Measurements from ENCODE around the gene HSPA12A. TPM values are rescaled to one million over a fixed set of nuclear protein-coding genes. Genes with fewer than 3 reads are reported as not detected.

The HSPA12A gene
- polyA plus RNA-seq, 2 donors: 1.7 TPM

- peaks cover 2 to 4% of the 10 kb centered on the region in 2 donors for H3K4me1 ChIP-seq (ENCODE audit: control insufficient read depth in 2 of 2, insufficient read depth in 2 of 2, low read length in 1 of 2)
- WGBS, 2 donors: 61 to 62% methylated on average over 1 of the region's 1 CpG
These were observed 5.7 kb upstream of the HSPA12A start for GRCh38 chr10:116748041-116748440.

GRCh38 chr10:116747325-116747724 lies 5.0 kb upstream of the HSPA12A start:
- no peak overlapping the region for H3K27ac ChIP-seq (ENCODE audit: low read depth in 2 of 2, low read length in 1 of 2)
- H3K4me1 ChIP-seq (ENCODE audit: control insufficient read depth in 2 of 2, insufficient read depth in 2 of 2, low read length in 1 of 2): peaks cover 0 to 4% of the 10 kb centered on the region in 2 donors
- no peaks in the 10 kb centered on the region for H3K27me3 ChIP-seq (ENCODE audit: control insufficient read depth in 1 of 2, insufficient read depth in 2 of 2, low read length in 2 of 2)
- no peaks in the 10 kb centered on the region for H3K9me3 ChIP-seq (ENCODE audit: control insufficient read depth in 2 of 2, insufficient read depth in 1 of 2, low read depth in 1 of 2, low read length in 1 of 2)
- H3K36me3 ChIP-seq (ENCODE audit: control insufficient read depth in 2 of 2, insufficient read depth in 2 of 2, low read length in 1 of 2): no peaks in the 10 kb centered on the region
- 72 to 79% methylated on average over 7 of the region's 7 CpGs for WGBS, 2 donors
- no peak overlapping the region for H3K4me3 ChIP-seq (ENCODE audit: low read depth in 1 of 2, low read length in 2 of 2)

More at GRCh38 chr10:116748041-116748440, 5.7 kb upstream of the HSPA12A start:
- no peaks in the 10 kb centered on the region for H3K27me3 ChIP-seq (ENCODE audit: control insufficient read depth in 1 of 2, insufficient read depth in 2 of 2, low read length in 2 of 2)
- no peak overlapping the region for H3K27ac ChIP-seq (ENCODE audit: low read depth in 2 of 2, low read length in 1 of 2)
- H3K9me3 ChIP-seq (ENCODE audit: control insufficient read depth in 2 of 2, insufficient read depth in 1 of 2, low read depth in 1 of 2, low read length in 1 of 2): no peaks in the 10 kb centered on the region
- H3K4me3 ChIP-seq (ENCODE audit: low read depth in 1 of 2, low read length in 2 of 2): no peak overlapping the region
- no peaks in the 10 kb centered on the region for H3K36me3 ChIP-seq (ENCODE audit: control insufficient read depth in 2 of 2, insufficient read depth in 2 of 2, low read length in 1 of 2)

GRCh38 chr10:116744885-116745284 lies 2.5 kb upstream of the HSPA12A start:
- Histone ChIP-seq H3K27me3 (ENCODE audit: control insufficient read depth in 1 of 2, insufficient read depth in 2 of 2, low read length in 2 of 2) (no peaks in the 10 kb centered on the region), H3K4me1 (ENCODE audit: control insufficient read depth in 2 of 2, insufficient read depth in 2 of 2, low read length in 1 of 2) (peaks cover 0 to 4% of the 10 kb centered on the region in 2 donors), H3K4me3 (ENCODE audit: low read depth in 1 of 2, low read length in 2 of 2) (no peak overlapping the region), H3K9me3 (ENCODE audit: control insufficient read depth in 2 of 2, insufficient read depth in 1 of 2, low read depth in 1 of 2, low read length in 1 of 2) (no peaks in the 10 kb centered on the region), H3K27ac (ENCODE audit: low read depth in 2 of 2, low read length in 1 of 2) (no peak overlapping the region), H3K36me3 (ENCODE audit: control insufficient read depth in 2 of 2, insufficient read depth in 2 of 2, low read length in 1 of 2) (no peaks in the 10 kb centered on the region)
- 79 to 87% methylated on average over 6 of the region's 6 CpGs for WGBS, 2 donors

- Histone ChIP-seq H3K4me3 (ENCODE audit: low read depth in 1 of 2, low read length in 2 of 2) (no peak overlapping the region), H3K9me3 (ENCODE audit: control insufficient read depth in 2 of 2, insufficient read depth in 1 of 2, low read depth in 1 of 2, low read length in 1 of 2) (no peaks in the 10 kb centered on the region), H3K27me3 (ENCODE audit: control insufficient read depth in 1 of 2, insufficient read depth in 2 of 2, low read length in 2 of 2) (no peaks in the 10 kb centered on the region), H3K27ac (ENCODE audit: low read depth in 2 of 2, low read length in 1 of 2) (no peak overlapping the region), H3K4me1 (ENCODE audit: control insufficient read depth in 2 of 2, insufficient read depth in 2 of 2, low read length in 1 of 2) (peaks cover 0 to 4% of the 10 kb centered on the region in 2 donors), H3K36me3 (ENCODE audit: control insufficient read depth in 2 of 2, insufficient read depth in 2 of 2, low read length in 1 of 2) (no peaks in the 10 kb centered on the region)
- 88 to 91% methylated on average over 12 of the region's 12 CpGs for whole genome bisulfite sequencing, 2 donors
These were observed 1.9 kb upstream of the HSPA12A start for GRCh38 chr10:116744163-116744753.

GRCh38 chr10:116743266-116744064 lies 1.1 kb upstream of the HSPA12A start:
- Histone ChIP-seq H3K36me3 (ENCODE audit: control insufficient read depth in 2 of 2, insufficient read depth in 2 of 2, low read length in 1 of 2) (no peaks in the 10 kb centered on the region), H3K27ac (ENCODE audit: low read depth in 2 of 2, low read length in 1 of 2) (peak overlapping the region in 1 of 2 donors; percentile 53), H3K9me3 (ENCODE audit: control insufficient read depth in 2 of 2, insufficient read depth in 1 of 2, low read depth in 1 of 2, low read length in 1 of 2) (no peaks in the 10 kb centered on the region), H3K4me3 (ENCODE audit: low read depth in 1 of 2, low read length in 2 of 2) (peak overlapping the region; percentile 70 to 71), H3K27me3 (ENCODE audit: control insufficient read depth in 1 of 2, insufficient read depth in 2 of 2, low read length in 2 of 2) (no peaks in the 10 kb centered on the region), H3K4me1 (ENCODE audit: control insufficient read depth in 2 of 2, insufficient read depth in 2 of 2, low read length in 1 of 2) (peaks cover 0 to 4% of the 10 kb centered on the region in 2 donors)
- WGBS, 2 donors: 40 to 45% methylated on average over 24 of the region's 24 CpGs

GRCh38 chr10:116741391-116742351 lies 695 bp downstream of the HSPA12A start:
- H3K4me3 ChIP-seq (ENCODE audit: low read depth in 1 of 2, low read length in 2 of 2): peak overlapping the region; percentile 68 to 71
- H3K9me3 ChIP-seq (ENCODE audit: control insufficient read depth in 2 of 2, insufficient read depth in 1 of 2, low read depth in 1 of 2, low read length in 1 of 2): no peaks in the 10 kb centered on the region
- H3K36me3 ChIP-seq (ENCODE audit: control insufficient read depth in 2 of 2, insufficient read depth in 2 of 2, low read length in 1 of 2): no peaks in the 10 kb centered on the region
- WGBS, 2 donors: 2 to 3% methylated on average over 77 to 92 of the region's 93 CpGs
- H3K27ac ChIP-seq (ENCODE audit: low read depth in 2 of 2, low read length in 1 of 2): peak overlapping the region; percentile 54 to 55
- H3K4me1 ChIP-seq (ENCODE audit: control insufficient read depth in 2 of 2, insufficient read depth in 2 of 2, low read length in 1 of 2): no peaks in the 10 kb centered on the region
- H3K27me3 ChIP-seq (ENCODE audit: control insufficient read depth in 1 of 2, insufficient read depth in 2 of 2, low read length in 2 of 2): no peaks in the 10 kb centered on the region

GRCh38 chr10:116740971-116741370 lies 1.4 kb downstream of the HSPA12A start:
- 27 to 36% methylated on average over 13 of the region's 13 CpGs for whole genome bisulfite sequencing, 2 donors

GRCh38 chr10:116738339-116738738 lies 4.0 kb downstream of the HSPA12A start:
- Histone ChIP-seq H3K4me3 (ENCODE audit: low read depth in 1 of 2, low read length in 2 of 2) (no peak overlapping the region), H3K9me3 (ENCODE audit: control insufficient read depth in 2 of 2, insufficient read depth in 1 of 2, low read depth in 1 of 2, low read length in 1 of 2) (no peaks in the 10 kb centered on the region), H3K4me1 (ENCODE audit: control insufficient read depth in 2 of 2, insufficient read depth in 2 of 2, low read length in 1 of 2) (peaks cover 0 to 3% of the 10 kb centered on the region in 2 donors), H3K36me3 (ENCODE audit: control insufficient read depth in 2 of 2, insufficient read depth in 2 of 2, low read length in 1 of 2) (no peaks in the 10 kb centered on the region), H3K27ac (ENCODE audit: low read depth in 2 of 2, low read length in 1 of 2) (no peak overlapping the region), H3K27me3 (ENCODE audit: control insufficient read depth in 1 of 2, insufficient read depth in 2 of 2, low read length in 2 of 2) (no peaks in the 10 kb centered on the region)
- 89 to 96% methylated on average over 5 of the region's 5 CpGs for WGBS, 2 donors

More at GRCh38 chr10:116740971-116741370, 1.4 kb downstream of the HSPA12A start:
- Histone ChIP-seq H3K27ac (ENCODE audit: low read depth in 2 of 2, low read length in 1 of 2) (no peak overlapping the region), H3K4me1 (ENCODE audit: control insufficient read depth in 2 of 2, insufficient read depth in 2 of 2, low read length in 1 of 2) (no peaks in the 10 kb centered on the region), H3K9me3 (ENCODE audit: control insufficient read depth in 2 of 2, insufficient read depth in 1 of 2, low read depth in 1 of 2, low read length in 1 of 2) (no peaks in the 10 kb centered on the region), H3K27me3 (ENCODE audit: control insufficient read depth in 1 of 2, insufficient read depth in 2 of 2, low read length in 2 of 2) (no peaks in the 10 kb centered on the region), H3K4me3 (ENCODE audit: low read depth in 1 of 2, low read length in 2 of 2) (peak overlapping the region; percentile 68 to 71), H3K36me3 (ENCODE audit: control insufficient read depth in 2 of 2, insufficient read depth in 2 of 2, low read length in 1 of 2) (no peaks in the 10 kb centered on the region)

- Histone ChIP-seq H3K27me3 (ENCODE audit: control insufficient read depth in 1 of 2, insufficient read depth in 2 of 2, low read length in 2 of 2) (no peaks in the 10 kb centered on the region), H3K4me1 (ENCODE audit: control insufficient read depth in 2 of 2, insufficient read depth in 2 of 2, low read length in 1 of 2) (peaks cover 0 to 3% of the 10 kb centered on the region in 2 donors), H3K4me3 (ENCODE audit: low read depth in 1 of 2, low read length in 2 of 2) (no peak overlapping the region), H3K27ac (ENCODE audit: low read depth in 2 of 2, low read length in 1 of 2) (no peak overlapping the region), H3K9me3 (ENCODE audit: control insufficient read depth in 2 of 2, insufficient read depth in 1 of 2, low read depth in 1 of 2, low read length in 1 of 2) (no peaks in the 10 kb centered on the region), H3K36me3 (ENCODE audit: control insufficient read depth in 2 of 2, insufficient read depth in 2 of 2, low read length in 1 of 2) (no peaks in the 10 kb centered on the region)
- WGBS, 2 donors: 77 to 79% methylated on average over 16 of the region's 16 CpGs
These were observed 4.6 kb downstream of the HSPA12A start for GRCh38 chr10:116737627-116738327.

All from esophagus (tissue), 2 donors.